Measurements from ENCODE around the gene SEMA5A.

Gene SEMA5A

DNA sequence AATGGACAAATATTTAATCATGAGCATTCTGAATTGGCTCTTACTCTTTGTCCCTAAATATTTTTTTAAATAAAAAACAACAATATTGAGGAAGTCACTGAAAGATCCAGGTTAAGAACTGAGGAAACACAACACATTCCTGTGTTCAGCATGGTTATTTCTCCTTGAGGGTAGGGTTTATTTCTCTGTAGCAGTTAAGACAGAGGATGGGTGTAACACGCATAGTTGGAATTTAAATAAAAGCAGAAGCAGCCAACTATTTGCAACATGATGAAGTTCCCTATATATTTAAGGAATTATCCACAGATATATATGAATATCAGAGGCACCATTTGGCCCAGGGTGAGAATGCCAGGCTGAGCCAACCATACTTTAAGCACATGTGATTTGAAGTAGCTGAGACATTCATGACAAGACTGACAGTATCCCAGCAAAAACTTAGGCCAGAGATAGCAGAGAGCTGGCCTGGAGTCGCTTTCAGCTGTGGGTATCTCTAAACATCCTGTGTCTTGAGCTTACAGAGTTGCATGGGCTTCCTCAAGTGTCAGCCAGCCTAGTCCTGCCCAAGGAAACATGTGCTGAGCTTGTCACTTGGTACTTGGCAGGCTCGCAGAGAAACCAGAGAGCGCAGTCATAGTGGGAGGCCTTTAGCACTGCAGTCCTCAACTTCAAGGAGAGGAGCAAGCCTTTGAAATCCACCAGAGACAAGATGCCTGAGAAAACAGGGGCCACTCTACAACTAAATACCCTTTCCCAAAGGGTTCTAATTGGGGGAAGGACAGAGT, 43.6 kb downstream of the SEMA5A start:
- TF ChIP-seq POLR2AphosphoS5 (IDR thresholded peaks at IDR 0.05; ENCODE audit: low read depth, low read length) (no peak), SIN3A (IDR thresholded peaks at IDR 0.05; ENCODE audit: borderline replicate concordance, insufficient read depth, low read length) (no peak), TAF1 (IDR thresholded peaks at IDR 0.05; ENCODE audit: borderline replicate concordance, insufficient read depth, low read length) (no peak), FOXP2 (optimal IDR thresholded peaks at IDR 0.05; ENCODE audit: borderline replicate concordance, extremely low read depth, extremely low read length, insufficient read depth) (no peak)
- TF ChIP-seq, protein P1, sequence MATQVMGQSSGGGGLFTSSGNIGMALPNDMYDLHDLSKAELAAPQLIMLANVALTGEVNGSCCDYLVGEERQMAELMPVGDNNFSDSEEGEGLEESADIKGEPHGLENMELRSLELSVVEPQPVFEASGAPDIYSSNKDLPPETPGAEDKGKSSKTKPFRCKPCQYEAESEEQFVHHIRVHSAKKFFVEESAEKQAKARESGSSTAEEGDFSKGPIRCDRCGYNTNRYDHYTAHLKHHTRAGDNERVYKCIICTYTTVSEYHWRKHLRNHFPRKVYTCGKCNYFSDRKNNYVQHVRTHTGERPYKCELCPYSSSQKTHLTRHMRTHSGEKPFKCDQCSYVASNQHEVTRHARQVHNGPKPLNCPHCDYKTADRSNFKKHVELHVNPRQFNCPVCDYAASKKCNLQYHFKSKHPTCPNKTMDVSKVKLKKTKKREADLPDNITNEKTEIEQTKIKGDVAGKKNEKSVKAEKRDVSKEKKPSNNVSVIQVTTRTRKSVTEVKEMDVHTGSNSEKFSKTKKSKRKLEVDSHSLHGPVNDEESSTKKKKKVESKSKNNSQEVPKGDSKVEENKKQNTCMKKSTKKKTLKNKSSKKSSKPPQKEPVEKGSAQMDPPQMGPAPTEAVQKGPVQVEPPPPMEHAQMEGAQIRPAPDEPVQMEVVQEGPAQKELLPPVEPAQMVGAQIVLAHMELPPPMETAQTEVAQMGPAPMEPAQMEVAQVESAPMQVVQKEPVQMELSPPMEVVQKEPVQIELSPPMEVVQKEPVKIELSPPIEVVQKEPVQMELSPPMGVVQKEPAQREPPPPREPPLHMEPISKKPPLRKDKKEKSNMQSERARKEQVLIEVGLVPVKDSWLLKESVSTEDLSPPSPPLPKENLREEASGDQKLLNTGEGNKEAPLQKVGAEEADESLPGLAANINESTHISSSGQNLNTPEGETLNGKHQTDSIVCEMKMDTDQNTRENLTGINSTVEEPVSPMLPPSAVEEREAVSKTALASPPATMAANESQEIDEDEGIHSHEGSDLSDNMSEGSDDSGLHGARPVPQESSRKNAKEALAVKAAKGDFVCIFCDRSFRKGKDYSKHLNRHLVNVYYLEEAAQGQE (IDR thresholded peaks at IDR 0.05; ENCODE audit: insufficient read depth in 1 of 2, low read depth in 2 of 2, low read length in 2 of 2): no peak

- TF ChIP-seq, protein P1 (IDR thresholded peaks at IDR 0.05; ENCODE audit: insufficient read depth in 1 of 2, low read depth in 2 of 2, low read length in 2 of 2): no peak
- TF ChIP-seq FOXP2 (optimal IDR thresholded peaks at IDR 0.05; ENCODE audit: borderline replicate concordance, extremely low read depth, extremely low read length, insufficient read depth) (no peak), TAF1 (IDR thresholded peaks at IDR 0.05; ENCODE audit: borderline replicate concordance, insufficient read depth, low read length) (no peak), SIN3A (IDR thresholded peaks at IDR 0.05; ENCODE audit: borderline replicate concordance, insufficient read depth, low read length) (no peak), POLR2AphosphoS5 (IDR thresholded peaks at IDR 0.05; ENCODE audit: low read depth, low read length) (no peak)
Measured at GRCh38 chr5:9500625-9501024, 45.2 kb downstream of the SEMA5A start.

DNA sequence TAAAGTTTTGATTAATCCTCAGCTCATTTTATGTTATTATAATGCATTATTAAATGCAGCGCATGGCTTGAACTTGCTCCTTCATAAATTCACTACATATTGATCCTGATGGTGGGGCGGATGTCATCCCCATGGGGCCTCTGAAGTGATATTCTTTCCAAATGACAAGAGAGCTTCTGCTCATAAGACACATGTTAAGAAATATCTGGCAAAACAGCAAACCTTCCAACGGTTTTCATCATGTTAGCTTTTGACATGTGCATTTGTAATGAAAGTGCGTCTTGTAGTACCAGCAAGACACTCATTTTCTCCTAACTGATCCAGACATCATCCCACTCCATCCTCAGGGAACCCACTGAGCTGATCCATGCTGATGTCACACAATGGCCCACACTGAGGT, 45.7 kb downstream of the SEMA5A start:
- TF ChIP-seq SIN3A (IDR thresholded peaks at IDR 0.05; ENCODE audit: borderline replicate concordance, insufficient read depth, low read length): no peak
- TF ChIP-seq, protein P1 (IDR thresholded peaks at IDR 0.05; ENCODE audit: insufficient read depth in 1 of 2, low read depth in 2 of 2, low read length in 2 of 2): no peak

DNA sequence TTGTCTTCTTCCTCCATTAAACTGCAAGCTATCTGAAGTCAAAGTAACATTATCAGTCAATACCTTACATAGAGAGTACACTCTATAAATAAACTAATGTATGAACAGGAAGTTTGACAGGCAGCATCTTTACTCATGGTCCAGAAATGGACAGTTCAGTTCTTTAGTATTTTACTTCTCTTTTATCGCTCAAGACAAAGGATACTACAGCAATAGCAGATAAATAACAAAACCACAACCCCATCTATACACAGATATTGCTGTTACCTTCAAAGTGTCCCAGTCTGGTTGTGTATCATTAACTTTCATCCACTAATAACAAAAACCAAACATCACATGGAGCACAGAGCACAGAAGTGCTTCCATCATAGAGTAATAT, 46.4 kb downstream of the SEMA5A start:
- TF ChIP-seq SIN3A (IDR thresholded peaks at IDR 0.05; ENCODE audit: borderline replicate concordance, insufficient read depth, low read length): no peak
- no peak for TF ChIP-seq FOXP2 (optimal IDR thresholded peaks at IDR 0.05; ENCODE audit: borderline replicate concordance, extremely low read depth, extremely low read length, insufficient read depth)
- TF ChIP-seq, protein P1 (IDR thresholded peaks at IDR 0.05; ENCODE audit: insufficient read depth in 1 of 2, low read depth in 2 of 2, low read length in 2 of 2): no peak
- TF ChIP-seq POLR2AphosphoS5 (IDR thresholded peaks at IDR 0.05; ENCODE audit: low read depth, low read length): no peak
